Breast epithelium (tissue), 3 donors: ENCODE results near the gene GPR3.

Source experiments
- CTCF ChIP-seq, 3 donors: fragments of 450-650 bp; IDR thresholded peaks; one replicate each; pipeline ENCODE4 v1.5.1; 2016 to 2017; ENCODE audit warnings: antibody characterized with exemption in 3 of 3, mild to moderate bottlenecking in 3 of 3, moderate library complexity in 3 of 3
- POLR2A ChIP-seq: fragments of 450-650 bp; IDR thresholded peaks from one replicate; pipeline ENCODE4 v1.6.1; 2016; ENCODE audit warnings: antibody characterized with exemption, mild to moderate bottlenecking, moderate library complexity

- TF ChIP-seq CTCF (IDR thresholded peaks at IDR 0.05): no peak
- TF ChIP-seq POLR2A: no peak
Observed at GRCh38 chr1:27348861-27349783, 43.3 kb upstream of the GPR3 start.
